ENCODE data around the gene BRI3. TPM values are rescaled to one million over a fixed set of nuclear protein-coding genes. Genes with fewer than 3 reads are reported as not detected.

BRI3 gene
- total RNA-seq, 1 experiment from 2014 or later, result 344 TPM

- POLR2A ChIA-PET, result no interaction called here
- Histone ChIP-seq H3K27ac (ENCODE audit: low read length) (no peak overlapping the region), H3K36me3 (ENCODE audit: control insufficient read depth, insufficient read depth, low read length) (no peaks in the 10 kb centered on the region; the same call in 1 of the 2 replicates), H3K9me3 (ENCODE audit: control insufficient read depth, insufficient read depth, low read depth, low read length) (no peaks in the 10 kb centered on the region), H3K4me3 (ENCODE audit: low read depth in 2 of 2, low read length in 2 of 2) (no peak overlapping the region), H3K4me1 (ENCODE audit: control insufficient read depth, insufficient read depth, low read length) (peaks cover 9% of the 10 kb centered on the region), H3K27me3 (ENCODE audit: control insufficient read depth, insufficient read depth, low read length) (no peaks in the 10 kb centered on the region)
- intact Hi-C loops (cut with micrococcal nuclease; ENCODE audit: unreplicated experiment), result no loop called here
- ATAC-seq (no peak), DNase-seq (ENCODE audit: low read depth, low spot score) (no peak)
- TF ChIP-seq SIN3A (IDR thresholded peaks at IDR 0.05; ENCODE audit: borderline replicate concordance, insufficient read depth, low read depth, low read length) (no peak), CTCF (IDR thresholded peaks at IDR 0.05) (no peak), REST (IDR thresholded peaks at IDR 0.05; ENCODE audit: insufficient read depth in 1 of 2, low read depth in 2 of 2, low read length in 1 of 2) (no peak), POLR2AphosphoS5 (IDR thresholded peaks at IDR 0.05; ENCODE audit: low read depth, low read length) (no peak), TCF7L2 (IDR thresholded peaks at IDR 0.05; ENCODE audit: low read depth, low read length) (no peak)
- in situ Hi-C loops (cut with HindIII; ENCODE audit: low pct_unique_long_range_greater_than_20kb, low sequenced_read_pairs), result no loop called here
- CTCF ChIA-PET, result no interaction called here
- no TSS peak for BruUV-seq (replicated peaks)
Measured at GRCh38 chr7:98254516-98254915, 27.0 kb upstream of the BRI3 start.

- no peaks in the 10 kb centered on the region for H3K27me3 ChIP-seq (ENCODE audit: control insufficient read depth, insufficient read depth, low read length)
- DNase-seq (ENCODE audit: low read depth, low spot score) (no peak), ATAC-seq (no peak)
- TF ChIP-seq TCF7L2 (IDR thresholded peaks at IDR 0.05; ENCODE audit: low read depth, low read length) (no peak), REST (IDR thresholded peaks at IDR 0.05; ENCODE audit: insufficient read depth in 1 of 2, low read depth in 2 of 2, low read length in 1 of 2) (no peak), CTCF (IDR thresholded peaks at IDR 0.05) (no peak), SIN3A (IDR thresholded peaks at IDR 0.05; ENCODE audit: borderline replicate concordance, insufficient read depth, low read depth, low read length) (no peak), POLR2AphosphoS5 (IDR thresholded peaks at IDR 0.05; ENCODE audit: low read depth, low read length) (no peak)
- no peak overlapping the region for H3K27ac ChIP-seq (ENCODE audit: low read length)
- no peak overlapping the region for H3K4me3 ChIP-seq (ENCODE audit: low read depth in 2 of 2, low read length in 2 of 2)
- in situ Hi-C loops (cut with HindIII; ENCODE audit: low pct_unique_long_range_greater_than_20kb, low sequenced_read_pairs) (no loop called here), intact Hi-C loops (cut with micrococcal nuclease; ENCODE audit: unreplicated experiment) (no loop called here)
- no peaks in the 10 kb centered on the region; the same call in 1 of the 2 replicates for H3K36me3 ChIP-seq (ENCODE audit: control insufficient read depth, insufficient read depth, low read length)
- ChIA-PET POLR2A (no interaction called here), CTCF (no interaction called here)
- BruUV-seq (replicated peaks), result TSS peak; percentile 49
- no peaks in the 10 kb centered on the region for H3K9me3 ChIP-seq (ENCODE audit: control insufficient read depth, insufficient read depth, low read depth, low read length)
- H3K4me1 ChIP-seq (ENCODE audit: control insufficient read depth, insufficient read depth, low read length), result peaks cover 9% of the 10 kb centered on the region
Measured at GRCh38 chr7:98254951-98255610, 26.4 kb upstream of the BRI3 start.
